Astrocyte of the hippocampus (primary cell): ENCODE measurements around the gene TP53TG3F.
"Not testable (repeated sequence)": the region's sequence is repeated elsewhere in the genome, so short reads cannot be mapped to it uniquely, and the experiment has no call there.

Source experiments
- DNase-seq: peaks from one replicate; pipeline ENCODE4 v3.0.0; 2011; ENCODE audit warnings: low read depth, low spot score

TP53TG3F gene

GRCh38 chr16:33459312-33459711 is at the start of gene TP53TG3F:
Gene TP53TG3F (plus strand): TSS chr16:33459612. CDS start chr16:33459680, 68 bp downstream.
- not testable (repeated sequence) for DNase-seq

- DNase-seq = not testable (repeated sequence)
Observed at GRCh38 chr16:33491611-33492010, 32.2 kb downstream of the TP53TG3F start.

- not testable (repeated sequence) for DNase-seq
Observed at GRCh38 chr16:33507231-33507630, 47.8 kb downstream of the TP53TG3F start.

GRCh38 chr16:33509070-33509469 is 49.7 kb downstream of the TP53TG3F start:
- not testable (repeated sequence) for DNase-seq

- DNase-seq = not testable (repeated sequence)
Observed at GRCh38 chr16:33509906-33510305, 50.5 kb downstream of the TP53TG3F start.
